HCT116 (cell line): Measurements from ENCODE around the gene ATP2A3. TPM values are rescaled to one million over a fixed set of nuclear protein-coding genes. Genes with fewer than 3 reads are reported as not detected.
"Not testable (repeated sequence)": the region's sequence is repeated elsewhere in the genome, so short reads cannot be mapped to it uniquely, and the experiment has no call there.

Experiments used
- ATAC-seq: fragments of 200-7000 bp; cut with Tn5 transposase; 2 replicates; pipeline ENCODE4 v1.9.1; 2020; ENCODE audit warnings: mild to moderate bottlenecking, moderate library complexity
- BruUV-seq: library from RNA; stranded (reverse); fragments of 400-500 nt; replicated peaks from 2 replicates; lab custom pipeline; 2021; lab: Mats Ljungman, UMichigan
- CTCF ChIA-PET: fragments of 300-600 bp; sonication (Branson Sonifier 250); formaldehyde crosslinking; loops from one replicate; lab custom pipeline; 2021; ENCODE audit warnings: antibody characterized with exemption; lab: Charles Lee
- POLR2A ChIA-PET: fragments of 300-600, 350-600 bp; sonication (Branson Sonifier 250); formaldehyde crosslinking; loops from one replicate; lab custom pipeline; 2021; ENCODE audit warnings: antibody characterized with exemption; lab: Charles Lee
- RAD21 ChIA-PET, 2 experiments: fragments of 300-600 bp; sonication (Branson Sonifier 250); formaldehyde crosslinking; loops; one replicate each; lab custom pipeline; 2023; ENCODE audit warnings: low total read pairs in 2 of 2; ENCODE audit not compliant: uncharacterized antibody in 2 of 2, unreplicated experiment in 2 of 2, low non-redundant PET in 1 of 2; lab: Charles Lee
- DNase-seq: peaks from one replicate; pipeline ENCODE4 v3.0.0-alpha.2; 2010; ENCODE audit warnings: low read depth, low spot score
- H2AFZ ChIP-seq: fragments of 200-600 bp; shearing (Covaris generic), sonication (generic); 2 replicates; pipeline ENCODE4 v1.6.1; 2017; ENCODE audit warnings: low read depth, mixed run types, mixed read lengths, antibody characterized with exemption, low read length; ENCODE audit not compliant: poor library complexity, severe bottlenecking
- H3K27ac ChIP-seq: 2 replicates; pipeline ENCODE4 v1.5.1; 2012; ENCODE audit warnings: low read depth, low read length
- H3K27me3 ChIP-seq: fragments of 200-600 bp; sonication (generic); 2 replicates; pipeline ENCODE4 v1.6.1; 2016; ENCODE audit warnings: mixed run types, low read length, mixed read lengths; ENCODE audit not compliant: insufficient read depth
- H3K36me3 ChIP-seq, 2 experiments: fragments of 200-500 bp in 1 of 2; fragments of 200-600 bp in 1 of 2; sonication (Bioruptor generic) in 1 of 2; sonication (generic) in 1 of 2; 2 replicates each; pipeline versions ENCODE4 v1.5.1 to v1.6.1; 2014 to 2016; ENCODE audit warnings: low read length in 2 of 2, inconsistent platforms in 1 of 2, mixed read lengths in 1 of 2, mixed run types in 1 of 2; ENCODE audit not compliant: insufficient read depth in 2 of 2, control insufficient read depth in 1 of 2
- H3K4me1 ChIP-seq, 2 experiments: fragments of 200-600 bp in 1 of 2; sonication (generic) in 1 of 2; 2 replicates each; pipeline versions ENCODE4 v1.5.1 to v1.6.1; 2012 to 2017; ENCODE audit warnings: low read length in 2 of 2, inconsistent platforms in 1 of 2, mild to moderate bottlenecking in 1 of 2, mixed read lengths in 1 of 2, mixed run types in 1 of 2, moderate library complexity in 1 of 2; ENCODE audit not compliant: insufficient read depth in 2 of 2, control insufficient read depth in 1 of 2
- H3K4me2 ChIP-seq: fragments of 200-600 bp; sonication (generic); 2 replicates; pipeline ENCODE4 v1.6.1; 2017; ENCODE audit warnings: mixed run types, low read length, mixed read lengths
- H3K4me3 ChIP-seq, 2 experiments: fragments of 200-600 bp in 1 of 2; sonication (generic) in 1 of 2; replicated peaks in 1 of 2; 2 replicates each; pipeline ENCODE4 v1.5.1; 2011 to 2016; ENCODE audit warnings: low read length in 2 of 2, control low read depth in 1 of 2, low read depth in 1 of 2, mild to moderate bottlenecking in 1 of 2, mixed read lengths in 1 of 2, mixed run types in 1 of 2
- H3K79me2 ChIP-seq: fragments of 200-600 bp; sonication (generic); 2 replicates; pipeline ENCODE4 v1.6.1; 2017; ENCODE audit warnings: mild to moderate bottlenecking, mixed run types, low read length, moderate library complexity, mixed read lengths; ENCODE audit not compliant: insufficient read depth
- H3K9ac ChIP-seq: fragments of 200-600 bp; sonication (generic); 2 replicates; pipeline ENCODE4 v1.6.1; 2016; ENCODE audit warnings: low read length, mixed read lengths
- H3K9me2 ChIP-seq: fragments of 200-600 bp; sonication (generic), shearing (Covaris generic); 2 replicates; pipeline ENCODE4 v1.6.1; 2017; ENCODE audit warnings: mixed run types, mild to moderate bottlenecking, moderate library complexity; ENCODE audit not compliant: insufficient read depth
- H3K9me3 ChIP-seq, 2 experiments: fragments of 200-500 bp in 1 of 2; fragments of 200-600 bp in 1 of 2; sonication (Bioruptor generic) in 1 of 2; sonication (generic) in 1 of 2; 2 replicates each; pipeline ENCODE4 v1.6.1; 2014 to 2017; ENCODE audit warnings: low read length in 2 of 2, mixed read lengths in 2 of 2, inconsistent platforms in 1 of 2, low read depth in 1 of 2, mild to moderate bottlenecking in 1 of 2, mixed run types in 1 of 2, moderate library complexity in 1 of 2; ENCODE audit not compliant: control insufficient read depth in 1 of 2, insufficient read depth in 1 of 2
- H4K20me1 ChIP-seq: fragments of 200-600 bp; sonication (generic), shearing (Covaris generic); 2 replicates; pipeline ENCODE4 v1.6.1; 2017; ENCODE audit warnings: mixed run types, mild to moderate bottlenecking, moderate library complexity; ENCODE audit not compliant: insufficient read depth
- CBX3 ChIP-seq: IDR thresholded peaks from 2 replicates; pipeline ENCODE4 v1.6.1; 2012; ENCODE audit warnings: low read depth
- CEBPB ChIP-seq: IDR thresholded peaks from 2 replicates; pipeline ENCODE4 v1.6.1; 2012; ENCODE audit warnings: low read depth
- EGR1 ChIP-seq: IDR thresholded peaks from 2 replicates; pipeline ENCODE4 v1.6.1; 2012; ENCODE audit warnings: low read depth
- ELF1 ChIP-seq: IDR thresholded peaks from 2 replicates; pipeline ENCODE4 v1.6.1; 2012; ENCODE audit warnings: low read depth, borderline replicate concordance
- POLR2A ChIP-seq: IDR thresholded peaks from 2 replicates; pipeline ENCODE4 v1.7.0; 2011; ENCODE audit warnings: borderline replicate concordance; ENCODE audit not compliant: insufficient read depth, insufficient read length; ENCODE audit errors: extremely low read depth
- SIN3A ChIP-seq: IDR thresholded peaks from 2 replicates; pipeline ENCODE4 v1.6.1; 2012; ENCODE audit warnings: low read depth
- SRF ChIP-seq: IDR thresholded peaks from 2 replicates; pipeline ENCODE4 v1.6.1; 2012; ENCODE audit warnings: low read depth
- ZFX ChIP-seq: fragments of 450-650 bp; IDR thresholded peaks from 2 replicates; pipeline ENCODE4 v1.6.1; 2017
- ZNF274 ChIP-seq: fragments of 200-500 bp; sonication (Bioruptor generic); IDR thresholded peaks from 2 replicates; pipeline ENCODE4 v1.6.1; 2014; ENCODE audit warnings: mild to moderate bottlenecking, low read depth, low read length, inconsistent platforms
- intact Hi-C: fragments of 100-400 bp; cut with micrococcal nuclease; formaldehyde crosslinking; loops from 2 replicates; pipeline ENCODE4 v1.10.0; 2022
- total RNA-seq: library from RNA; stranded (reverse); gene quantifications from one replicate; pipeline ENCODE4 v1.2.1, GENCODE V29; 2021; ENCODE audit not compliant: unreplicated experiment
- TF ChIP-seq, protein P1 (sequence below), 3 experiments: fragments of 200-600 bp in 1 of 3; sonication (generic) in 1 of 3; IDR thresholded peaks in 2 of 3; conservative IDR thresholded peaks in 1 of 3; 2 replicates each; pipeline ENCODE4 v1.5.1; 2012 to 2017; ENCODE audit warnings: low read depth in 2 of 3, low read length in 2 of 3, antibody characterized with exemption in 1 of 3, borderline replicate concordance in 1 of 3, control low read depth in 1 of 3, mild to moderate bottlenecking in 1 of 3, mixed read lengths in 1 of 3, mixed run types in 1 of 3, moderate library complexity in 1 of 3; ENCODE audit not compliant: insufficient read depth in 1 of 3
- TF ChIP-seq, protein P2 (sequence below): IDR thresholded peaks from 2 replicates; pipeline ENCODE4 v1.6.1; 2012

Gene ATP2A3
- total RNA-seq, 1 experiment from 2014 or later, result 23.1 TPM

DNA sequence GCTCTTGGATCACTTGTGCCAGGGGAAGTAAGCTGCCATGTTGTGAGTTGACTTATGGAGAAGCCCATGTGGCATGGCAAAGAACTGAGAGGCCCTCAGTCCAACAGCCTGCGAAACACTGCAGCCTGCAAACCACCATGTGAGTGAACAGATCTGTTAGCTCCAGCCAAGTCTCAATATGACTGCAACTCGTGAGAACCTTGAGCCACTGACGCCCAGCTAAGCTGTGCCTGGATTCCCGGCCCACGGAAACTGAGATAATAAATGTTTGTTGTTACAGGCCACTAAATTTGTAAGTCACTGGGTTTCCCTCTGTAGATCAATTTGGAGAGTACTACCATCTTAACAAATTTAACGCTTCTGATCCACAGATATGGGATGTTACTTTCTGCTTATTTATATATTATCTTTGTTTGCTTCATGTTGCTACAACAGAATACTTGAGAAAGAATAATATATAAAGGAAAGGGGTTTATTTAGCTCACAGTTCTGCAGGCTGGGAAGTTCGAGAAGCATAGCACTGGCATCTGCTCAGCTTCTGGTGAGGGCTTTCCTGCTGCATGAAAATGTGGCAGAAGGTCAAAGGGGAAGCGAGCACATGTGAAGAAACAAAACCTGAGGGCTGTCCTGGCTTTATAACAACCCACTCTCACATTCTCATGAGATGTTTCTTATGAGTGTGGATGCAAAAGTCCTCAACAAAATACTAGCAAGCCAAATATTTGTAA lies 29.4 kb upstream of the ATP2A3 start:
- DNase-seq, result no peak
- Histone ChIP-seq H3K9ac (no peak overlapping the region), H3K79me2 (no peaks in the 10 kb centered on the region), H4K20me1 (no peaks in the 10 kb centered on the region), H3K4me3 (no peak overlapping the region), H3K4me1 (no peaks in the 10 kb centered on the region), H3K4me2 (no peak overlapping the region), H3K27me3 (no peaks in the 10 kb centered on the region), H3K36me3 (no peaks in the 10 kb centered on the region), H2AFZ (no peak overlapping the region), H3K9me2 (no peaks in the 10 kb centered on the region), H3K27ac (no peak overlapping the region), H3K9me3 (no peaks in the 10 kb centered on the region)
- TF ChIP-seq POLR2A, result no peak
- no peak for TF ChIP-seq SRF
- TF ChIP-seq, protein P1, sequence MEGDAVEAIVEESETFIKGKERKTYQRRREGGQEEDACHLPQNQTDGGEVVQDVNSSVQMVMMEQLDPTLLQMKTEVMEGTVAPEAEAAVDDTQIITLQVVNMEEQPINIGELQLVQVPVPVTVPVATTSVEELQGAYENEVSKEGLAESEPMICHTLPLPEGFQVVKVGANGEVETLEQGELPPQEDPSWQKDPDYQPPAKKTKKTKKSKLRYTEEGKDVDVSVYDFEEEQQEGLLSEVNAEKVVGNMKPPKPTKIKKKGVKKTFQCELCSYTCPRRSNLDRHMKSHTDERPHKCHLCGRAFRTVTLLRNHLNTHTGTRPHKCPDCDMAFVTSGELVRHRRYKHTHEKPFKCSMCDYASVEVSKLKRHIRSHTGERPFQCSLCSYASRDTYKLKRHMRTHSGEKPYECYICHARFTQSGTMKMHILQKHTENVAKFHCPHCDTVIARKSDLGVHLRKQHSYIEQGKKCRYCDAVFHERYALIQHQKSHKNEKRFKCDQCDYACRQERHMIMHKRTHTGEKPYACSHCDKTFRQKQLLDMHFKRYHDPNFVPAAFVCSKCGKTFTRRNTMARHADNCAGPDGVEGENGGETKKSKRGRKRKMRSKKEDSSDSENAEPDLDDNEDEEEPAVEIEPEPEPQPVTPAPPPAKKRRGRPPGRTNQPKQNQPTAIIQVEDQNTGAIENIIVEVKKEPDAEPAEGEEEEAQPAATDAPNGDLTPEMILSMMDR (IDR thresholded peaks at IDR 0.05 in 2 of 3, conservative IDR thresholded peaks at IDR 0.05 in 1 of 3; ENCODE audit: borderline replicate concordance in 1 of 3, insufficient read depth in 1 of 3, low read depth in 2 of 3, low read length in 2 of 3), result no peak
- RAD21 ChIA-PET, result no interaction called here
- BruUV-seq, result no TSS peak
- intact Hi-C loops, result no loop called here
- POLR2A ChIA-PET, result no interaction called here
- ATAC-seq, result no peak
- CTCF ChIA-PET, result no interaction called here

DNA sequence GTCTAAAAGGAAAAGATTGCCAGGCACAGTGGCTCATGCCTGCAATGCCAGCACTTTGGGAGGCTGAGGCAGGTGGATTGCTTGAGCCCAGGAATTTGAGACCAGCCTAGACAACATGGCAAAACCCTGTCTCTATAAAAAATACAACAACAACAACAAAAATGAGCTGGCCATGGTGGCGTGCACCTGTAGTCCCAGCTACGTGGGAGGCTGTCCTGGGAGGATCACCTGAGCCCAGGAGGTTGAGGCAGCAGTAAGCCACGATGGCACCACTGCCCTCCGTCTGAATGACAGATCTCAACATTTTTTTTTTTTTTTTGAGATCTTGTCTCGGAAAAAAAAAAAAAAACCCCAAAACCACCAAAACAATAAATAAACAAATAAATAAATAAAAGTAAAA lies 28.1 kb upstream of the ATP2A3 start:
- H3K27me3 ChIP-seq, result no peaks in the 10 kb centered on the region
- H4K20me1 ChIP-seq, result no peaks in the 10 kb centered on the region
- H3K9me2 ChIP-seq, result no peaks in the 10 kb centered on the region
- no peak for TF ChIP-seq ELF1
- no peak for TF ChIP-seq CEBPB
- no peak for TF ChIP-seq SIN3A
- no peak for TF ChIP-seq EGR1
- no peak for TF ChIP-seq ZNF274
- TF ChIP-seq CBX3, result no peak
- TF ChIP-seq, protein P2, sequence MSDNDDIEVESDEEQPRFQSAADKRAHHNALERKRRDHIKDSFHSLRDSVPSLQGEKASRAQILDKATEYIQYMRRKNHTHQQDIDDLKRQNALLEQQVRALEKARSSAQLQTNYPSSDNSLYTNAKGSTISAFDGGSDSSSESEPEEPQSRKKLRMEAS, result no peak
- no peak for TF ChIP-seq ZFX
- H3K9me3 ChIP-seq, result no peaks in the 10 kb centered on the region
- ChIA-PET POLR2A (no interaction called here), RAD21 (no interaction called here), CTCF (no interaction called here)
- H3K4me1 ChIP-seq, result no peaks in the 10 kb centered on the region
- no peak overlapping the region for H2AFZ ChIP-seq
- H3K4me3 ChIP-seq, result no peak overlapping the region
- DNase-seq (no peak), ATAC-seq (no peak)
- no peak overlapping the region for H3K4me2 ChIP-seq
- no peaks in the 10 kb centered on the region for H3K79me2 ChIP-seq
- BruUV-seq, result no TSS peak
- intact Hi-C loops, result no loop called here
- no peak overlapping the region for H3K9ac ChIP-seq
- no peaks in the 10 kb centered on the region for H3K36me3 ChIP-seq
- no peak overlapping the region for H3K27ac ChIP-seq

DNA sequence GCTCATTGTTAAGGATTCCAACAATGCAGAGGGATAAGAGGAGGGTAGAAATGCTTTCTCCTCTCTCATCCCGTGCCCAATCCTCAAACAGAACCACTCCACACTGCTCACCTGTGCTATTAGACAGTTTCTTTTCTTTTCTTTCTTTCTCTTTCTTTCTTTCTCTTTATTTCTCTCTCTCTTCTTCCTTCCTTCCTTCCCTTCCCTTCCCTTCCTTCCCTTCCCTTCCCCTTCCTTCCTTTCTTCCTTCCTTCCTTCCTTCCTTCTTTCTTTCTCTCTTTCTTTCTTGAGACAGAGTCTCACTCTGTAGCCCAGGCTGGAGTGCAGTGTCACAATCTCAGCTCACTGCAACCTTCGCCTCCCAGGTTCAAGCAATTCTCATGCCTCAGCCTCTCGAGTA lies 27.5 kb upstream of the ATP2A3 start:
- H3K4me3 ChIP-seq, RAD21 ChIA-PET, DNase-seq, H4K20me1 ChIP-seq, intact Hi-C loops, H3K9ac ChIP-seq, BruUV-seq, H3K36me3 ChIP-seq, H3K4me1 ChIP-seq, H2AFZ ChIP-seq, H3K27ac ChIP-seq, CTCF ChIA-PET, POLR2A ChIA-PET, H3K27me3 ChIP-seq, H3K79me2 ChIP-seq, ATAC-seq, H3K9me3 ChIP-seq, H3K9me2 ChIP-seq, H3K4me2 ChIP-seq: not testable (repeated sequence)
